Measurements from ENCODE around the gene SEPTIN2.
"Not testable (repeated sequence)": the region's sequence is repeated elsewhere in the genome, so short reads cannot be mapped to it uniquely, and the experiment has no call there.

SEPTIN2 gene

DNA sequence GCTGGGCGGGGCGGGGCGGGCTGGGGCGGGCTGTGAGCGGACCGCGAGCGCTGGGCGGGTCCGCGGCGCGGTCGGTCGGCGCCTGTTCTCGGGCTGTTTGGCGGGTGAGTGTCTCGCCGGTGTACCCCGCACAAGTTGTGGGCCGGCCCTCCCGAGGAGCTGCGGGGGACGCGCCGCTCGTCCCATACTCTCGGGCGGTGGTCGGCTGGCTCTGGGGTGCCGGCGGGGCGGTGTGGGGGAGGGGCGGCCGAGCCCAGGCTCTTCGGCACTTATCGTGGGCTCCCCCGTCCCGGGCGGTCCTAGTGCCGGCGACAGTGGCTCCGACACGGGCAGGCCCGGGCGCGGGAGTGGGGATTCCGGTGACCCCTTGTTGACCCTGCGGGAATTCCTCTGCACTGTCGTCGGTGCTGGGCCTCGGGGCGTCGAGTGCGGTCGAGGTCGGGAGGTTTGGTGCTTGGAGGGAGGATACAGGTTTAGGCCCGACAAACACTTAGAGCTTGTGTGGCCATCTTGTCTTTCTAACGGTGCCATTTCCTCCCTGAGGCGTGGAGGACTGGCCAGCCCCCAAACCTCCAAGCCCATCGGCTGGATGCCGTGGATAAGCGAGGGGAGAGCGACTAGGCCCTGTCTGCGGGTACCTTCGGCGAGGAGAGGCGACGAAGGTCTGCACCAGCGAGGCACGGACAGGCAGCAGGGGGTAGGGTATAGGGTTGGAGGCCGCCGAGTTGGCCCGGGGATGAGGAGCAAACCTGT, at the start of gene SEPTIN2:
Gene SEPTIN2 (plus strand): TSS at position 47 of the 753 bp plus-strand sequence. CDS start 8,308 bp downstream, outside the sequence.
- peak; percentile 52 for DNase-seq (ENCODE audit: low read depth)

DNA sequence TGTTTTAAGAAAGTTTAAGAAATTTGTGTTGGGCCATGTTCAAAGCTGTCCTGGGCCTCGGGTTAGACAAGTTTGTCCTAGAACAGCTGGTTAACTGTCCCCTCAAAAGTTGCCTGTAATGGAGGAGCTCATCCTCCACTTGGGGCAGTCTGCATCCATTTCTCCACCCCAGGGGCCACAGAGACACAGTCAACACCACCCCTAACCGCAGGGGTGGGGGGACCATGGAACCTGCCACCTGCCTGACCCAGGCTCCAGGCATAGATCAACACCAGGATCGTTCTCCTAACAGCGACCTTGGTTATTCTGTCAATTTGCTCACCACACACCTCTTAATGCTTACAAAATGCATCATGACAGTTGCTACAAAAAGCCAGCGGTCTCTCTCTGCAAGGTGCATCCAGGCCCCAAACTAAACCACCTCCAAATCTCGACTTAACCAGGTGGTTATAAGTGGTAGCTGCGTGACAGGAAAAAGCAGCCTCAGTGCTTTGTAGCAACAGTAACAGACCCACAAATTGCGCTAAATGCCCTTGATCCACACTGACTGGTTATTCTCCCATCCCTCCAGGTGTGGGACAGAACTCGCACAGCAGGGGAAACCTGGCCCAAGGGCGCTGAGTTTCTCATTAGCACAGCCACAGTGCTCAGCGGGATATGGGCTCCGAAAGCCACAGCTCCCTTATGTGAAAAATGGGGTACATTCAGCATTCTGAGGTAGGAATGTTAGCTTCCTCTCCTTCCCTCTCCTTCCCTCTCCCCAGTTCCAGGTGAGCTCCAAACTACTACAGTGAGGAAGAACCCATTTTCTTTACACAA, 48.3 kb upstream of the SEPTIN2 start:
- DNase-seq (ENCODE audit: low read depth) = no peak

DNA sequence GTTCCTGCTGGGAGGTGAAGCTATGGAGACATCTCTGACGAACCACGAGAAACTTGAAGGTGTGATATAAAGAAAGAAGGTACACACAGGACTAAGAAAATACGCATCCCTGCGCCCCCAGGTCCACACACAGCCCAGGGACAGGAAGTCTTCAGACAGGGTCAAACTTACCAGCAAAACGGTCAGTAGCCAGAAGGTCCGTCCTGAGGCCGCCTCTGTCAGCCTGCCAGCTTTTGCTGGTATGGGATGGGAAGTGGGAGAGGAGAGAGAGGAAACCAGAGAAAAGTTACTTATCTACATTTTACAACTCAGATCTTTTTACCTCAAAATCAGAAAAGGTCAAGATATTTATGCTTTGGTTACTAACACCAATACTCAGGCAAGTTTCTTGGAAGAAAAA, 47.4 kb upstream of the SEPTIN2 start:
- DNase-seq (ENCODE audit: low read depth) = no peak

DNA sequence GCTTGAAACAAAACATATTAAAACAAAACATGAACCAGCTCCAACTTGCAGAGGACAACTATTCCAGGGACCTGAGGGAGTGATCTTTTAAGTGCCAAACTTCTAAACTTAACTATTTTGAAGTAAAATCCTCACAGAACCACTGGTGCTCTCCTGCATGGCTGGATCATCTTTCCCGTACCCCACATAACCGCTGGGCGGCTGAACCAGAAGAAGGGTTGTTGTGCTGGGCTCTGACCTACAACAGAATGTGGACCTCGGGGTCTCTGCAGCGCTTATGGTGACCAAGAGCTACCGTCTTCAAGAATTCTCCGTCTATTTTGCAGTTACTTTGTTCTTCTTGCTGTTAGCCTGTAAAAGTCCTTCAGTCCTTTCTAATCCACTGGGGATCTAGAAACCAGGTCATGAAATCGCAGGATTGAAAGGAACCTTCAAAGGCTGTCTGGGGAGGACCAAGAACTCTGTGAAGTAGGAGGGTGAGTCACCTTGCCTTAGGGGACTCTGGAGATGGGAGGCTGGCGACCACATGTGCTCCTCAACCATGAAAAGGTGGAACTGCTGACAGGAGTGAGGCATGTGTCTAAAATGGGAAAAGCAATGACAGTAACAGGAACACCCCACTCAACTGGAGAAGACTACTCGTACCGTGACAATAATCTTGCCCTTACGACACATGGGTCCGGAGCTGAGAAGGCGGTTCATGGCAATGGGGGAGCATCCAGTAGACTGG, 46.8 kb upstream of the SEPTIN2 start:
- DNase-seq (ENCODE audit: low read depth) = no peak

DNA sequence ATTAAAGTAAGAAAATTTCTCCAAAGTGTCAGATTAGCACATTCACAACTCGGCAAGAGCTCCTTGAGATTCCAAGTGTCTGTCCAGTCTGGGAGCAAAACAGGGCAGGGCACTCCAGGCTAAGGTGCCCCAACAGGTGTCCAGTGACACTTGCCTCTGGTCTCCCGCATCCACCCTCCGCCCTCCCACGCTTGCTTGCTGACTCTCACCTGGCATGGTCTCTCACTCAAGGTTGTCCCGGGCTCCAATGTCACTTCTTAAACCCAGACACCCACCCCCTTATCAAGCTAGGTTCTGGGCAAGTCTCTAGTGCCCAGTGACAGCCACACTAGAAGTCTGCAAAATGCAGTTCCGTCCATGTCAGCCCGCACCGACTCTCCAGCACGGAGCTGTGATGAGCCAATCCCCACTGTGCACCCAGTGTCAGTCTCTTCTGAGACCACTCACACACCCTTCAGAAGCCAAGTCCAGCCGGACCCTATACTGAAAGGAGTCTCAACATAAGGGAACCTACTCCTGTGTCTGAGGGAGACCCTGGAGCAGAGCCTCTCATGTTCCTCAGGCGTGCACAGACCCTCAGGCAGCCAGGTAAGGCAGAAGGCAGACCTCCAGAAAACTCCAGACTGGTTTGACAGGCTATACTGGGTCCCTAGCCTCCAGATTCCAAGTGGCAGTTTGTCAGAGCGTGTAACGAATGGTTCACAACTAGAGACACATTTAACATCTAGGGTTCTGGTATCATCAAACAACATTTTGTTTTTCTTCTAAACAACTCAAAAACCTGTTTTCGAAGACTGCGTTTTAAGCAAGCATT, 45.8 kb upstream of the SEPTIN2 start:
- DNase-seq (ENCODE audit: low read depth) = no peak

DNA sequence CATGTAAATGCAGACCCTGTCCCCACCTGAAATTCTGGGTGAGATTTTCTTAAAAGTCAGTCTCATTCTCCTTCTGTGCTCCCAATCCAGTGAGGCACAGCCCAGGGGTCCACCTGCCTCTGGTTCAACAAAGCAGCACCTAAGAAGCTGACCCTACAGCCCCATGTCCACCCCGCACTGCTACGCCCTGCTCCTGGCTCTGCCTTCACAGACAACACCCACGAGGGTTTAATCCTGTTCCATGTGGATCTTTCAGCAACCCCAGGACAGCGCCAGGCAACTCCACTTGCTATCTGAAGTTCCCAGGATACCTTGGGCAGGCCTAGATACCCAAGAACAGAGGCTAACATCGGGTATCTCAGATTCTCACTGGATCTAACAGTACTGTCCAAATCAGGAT, 45.2 kb upstream of the SEPTIN2 start:
- no peak for DNase-seq (ENCODE audit: low read depth)

DNA sequence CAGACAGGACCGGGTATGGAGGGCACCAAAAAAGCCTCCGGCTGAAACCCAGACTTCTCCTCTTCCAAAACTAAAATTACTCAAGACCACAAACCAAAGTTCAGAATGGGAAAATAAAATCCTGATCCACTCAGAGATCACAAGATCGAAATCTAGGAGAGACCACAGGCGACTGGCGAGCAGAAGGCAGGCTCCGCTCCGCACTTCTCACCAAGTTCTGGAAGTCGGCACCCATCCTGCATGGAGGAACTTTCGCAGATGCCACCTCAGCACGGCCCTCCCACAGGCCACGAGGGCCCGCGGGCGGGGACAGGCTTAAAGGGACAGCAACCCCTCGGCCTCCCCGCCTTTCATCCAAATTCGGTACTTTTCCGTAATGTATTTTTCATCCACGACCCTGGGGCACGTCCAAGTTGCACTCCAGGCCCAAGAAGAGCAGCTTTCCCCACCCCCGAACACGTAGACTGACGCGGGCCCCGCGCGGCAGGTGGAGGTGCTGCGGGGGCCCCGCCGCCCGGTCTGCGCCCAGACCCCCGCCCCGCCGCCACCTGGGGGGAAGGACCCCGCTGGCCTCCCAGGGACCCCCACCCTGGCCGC, 43.9 kb upstream of the SEPTIN2 start:
- DNase-seq (ENCODE audit: low read depth) = peak; percentile 33

DNA sequence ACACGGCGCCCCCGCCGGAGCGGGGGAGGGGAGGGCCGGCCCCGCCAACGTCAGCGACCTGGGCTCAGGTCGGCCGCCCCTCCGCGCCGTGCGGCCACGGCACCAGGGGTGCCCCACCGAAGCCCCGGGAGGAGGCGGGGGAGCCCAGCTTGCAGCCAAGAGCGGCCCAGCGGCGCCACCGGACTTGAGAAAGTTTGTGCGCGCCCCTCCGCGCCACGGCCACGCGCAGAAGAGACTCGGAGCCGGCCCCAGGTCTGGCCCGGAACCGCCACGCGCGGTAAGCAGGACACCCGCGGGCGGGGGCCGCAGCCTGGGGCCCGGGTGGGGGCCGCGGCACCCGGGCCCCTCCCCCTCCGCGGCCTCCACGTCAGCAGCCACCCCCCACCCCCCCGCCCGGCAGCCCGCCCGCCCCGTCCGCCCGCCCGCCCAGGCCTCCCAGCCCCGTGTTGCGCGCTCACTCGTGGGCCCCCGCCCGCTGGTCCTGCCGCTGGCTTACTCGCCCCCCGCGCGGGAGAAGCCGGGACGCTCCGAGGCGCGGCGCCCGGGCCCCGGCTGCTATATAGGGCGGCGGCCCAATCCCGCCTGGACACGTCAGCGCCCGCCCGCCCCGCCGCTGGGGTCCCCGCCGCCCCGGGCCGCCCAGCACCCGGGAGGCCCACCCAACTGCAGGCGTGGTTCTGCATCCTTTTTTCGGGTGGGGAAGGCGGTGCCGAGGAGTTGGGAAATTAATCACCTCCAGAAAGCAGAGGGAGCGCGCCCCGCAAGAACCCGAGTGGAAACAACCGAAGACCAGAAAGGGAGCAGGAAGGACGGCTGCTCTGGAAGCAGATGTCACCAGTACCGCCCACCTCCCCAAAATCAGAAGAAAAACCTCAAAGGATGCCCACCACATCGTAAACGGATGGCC, 43.2 kb upstream of the SEPTIN2 start:
- DNase-seq (ENCODE audit: low read depth) = no peak

DNA sequence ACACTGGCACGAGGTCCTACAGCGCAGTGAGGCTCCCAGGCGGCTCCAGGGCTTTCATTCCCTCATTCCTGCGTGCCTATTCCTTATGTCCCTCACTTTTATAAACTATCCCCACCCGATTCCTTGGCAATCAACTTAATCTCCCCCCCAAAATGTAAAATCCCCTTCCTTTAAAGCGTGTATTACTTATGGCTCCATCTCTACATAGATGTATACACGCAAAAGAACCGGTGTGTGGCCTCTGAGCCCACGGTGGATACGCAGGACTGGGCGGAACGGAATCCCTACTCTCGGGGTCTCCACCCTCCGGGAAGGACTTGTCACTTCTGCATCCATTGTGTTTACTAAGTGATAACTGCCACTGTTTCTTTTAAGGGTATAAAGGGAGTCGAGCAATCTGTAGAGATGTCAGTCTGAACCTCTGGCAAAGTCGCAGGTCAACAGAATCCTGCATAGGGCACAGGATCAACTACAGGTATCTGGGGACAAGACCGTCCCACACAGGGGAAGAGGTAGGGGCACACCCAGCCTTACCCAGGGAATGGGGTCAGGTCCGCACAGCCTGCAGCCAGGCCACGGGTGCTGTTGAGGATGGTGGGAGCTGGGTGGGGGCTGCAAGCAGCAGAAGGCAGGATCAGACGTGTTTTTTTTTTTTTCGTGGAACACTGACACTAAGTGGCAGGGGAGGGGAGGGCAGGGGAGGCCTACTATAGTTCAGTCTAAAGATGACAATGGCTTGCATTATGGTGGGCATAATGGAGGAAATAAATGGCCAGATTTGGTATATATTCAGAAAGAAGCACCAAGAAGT, 42.3 kb upstream of the SEPTIN2 start:
- no peak for DNase-seq (ENCODE audit: low read depth)

DNA sequence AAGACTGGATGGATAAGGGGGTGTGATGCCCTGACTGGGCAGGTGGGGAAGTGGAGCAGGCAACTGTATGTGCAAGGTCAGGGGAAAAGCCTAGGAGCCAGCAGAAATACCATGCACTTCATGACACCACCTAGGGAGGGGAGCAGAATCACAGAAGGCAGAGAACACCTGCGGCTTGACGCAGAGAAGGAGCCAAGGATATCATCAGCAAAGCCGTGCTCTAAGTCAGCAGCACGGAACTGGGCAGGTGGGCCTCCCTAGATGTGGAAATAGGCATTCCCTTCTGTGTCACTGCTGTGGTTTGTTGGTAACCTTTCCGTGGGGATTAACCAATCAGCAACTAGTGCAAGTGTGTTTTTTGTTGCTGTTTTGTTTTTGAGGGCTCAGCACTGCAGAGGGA, 41.6 kb upstream of the SEPTIN2 start:
- no peak for DNase-seq (ENCODE audit: low read depth)

DNA sequence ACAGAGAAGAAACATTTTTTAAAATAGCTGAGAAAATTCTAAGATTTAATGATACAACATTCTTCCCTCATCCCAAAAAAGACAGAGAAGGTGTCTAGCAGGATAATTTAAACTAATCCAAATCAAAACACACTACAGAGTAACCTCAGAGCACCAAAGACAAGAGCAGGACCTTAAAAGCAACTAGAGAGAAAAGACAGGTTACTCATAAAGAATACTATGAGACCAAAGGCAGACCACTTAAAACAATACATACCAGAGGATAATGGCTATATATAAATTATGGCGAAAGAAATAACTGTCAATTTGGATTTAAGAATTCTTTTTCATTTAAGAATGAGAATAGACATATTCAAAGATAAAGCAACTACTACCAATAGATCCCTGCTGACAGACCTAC, 40.2 kb upstream of the SEPTIN2 start:
- DNase-seq (ENCODE audit: low read depth) = no peak

DNA sequence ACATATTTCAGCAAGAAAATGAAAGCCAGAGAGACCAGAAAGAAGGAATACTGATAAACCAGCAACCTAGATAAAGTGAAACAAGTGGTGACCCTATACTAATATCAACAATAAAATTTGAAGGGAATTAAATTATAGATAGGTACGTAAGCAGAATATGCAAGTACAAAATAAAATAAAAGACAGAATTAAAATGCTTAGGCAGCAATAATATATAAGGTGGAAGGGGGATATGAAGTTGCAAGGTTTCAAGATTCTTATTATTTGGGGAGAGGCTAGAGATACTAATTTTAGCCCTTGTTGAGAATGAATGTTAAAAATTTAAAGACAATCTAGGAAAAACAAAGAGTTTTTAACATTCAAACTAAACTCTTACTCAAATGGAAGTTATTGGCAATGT, 39.8 kb upstream of the SEPTIN2 start:
- no peak for DNase-seq (ENCODE audit: low read depth)

DNA sequence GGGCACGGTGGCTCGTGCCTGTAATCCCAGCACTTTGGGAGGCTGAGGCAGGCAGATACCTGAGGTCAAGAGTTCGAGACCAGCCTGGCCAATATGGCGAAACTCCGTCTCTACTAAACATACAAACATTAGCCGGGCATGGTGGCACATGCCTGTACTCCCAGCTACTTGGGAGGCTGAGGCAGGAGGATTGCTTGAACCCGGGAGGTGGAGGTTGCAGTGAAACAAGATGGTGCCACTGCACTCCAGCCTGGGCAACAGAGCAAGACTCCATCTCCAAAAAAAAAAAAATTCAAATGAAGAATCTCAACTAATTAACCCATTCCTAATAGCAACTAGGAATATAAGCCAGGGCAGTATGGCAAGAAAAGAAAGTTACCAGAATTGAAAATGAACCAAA, 37.4 kb upstream of the SEPTIN2 start:
- DNase-seq (ENCODE audit: low read depth) = not testable (repeated sequence)

DNA sequence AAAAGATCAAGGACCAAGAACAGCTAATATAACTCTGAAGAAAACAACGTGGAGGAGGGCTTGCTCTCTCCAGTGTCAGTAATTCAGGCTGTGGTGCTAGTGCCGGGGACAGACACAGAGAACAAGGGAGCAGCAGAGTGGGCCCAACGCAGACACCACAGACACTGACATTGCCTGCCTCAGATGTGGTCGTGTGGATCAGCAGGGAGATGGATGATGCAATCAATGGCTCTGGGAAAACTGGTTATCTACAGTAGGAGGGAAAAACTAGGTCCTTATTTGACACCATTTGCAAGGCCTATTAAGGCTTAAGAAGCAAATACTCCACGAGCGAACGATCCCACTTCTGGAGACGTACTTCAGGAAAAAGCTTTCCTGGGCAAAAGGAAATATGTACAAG, 36.3 kb upstream of the SEPTIN2 start:
- no peak for DNase-seq (ENCODE audit: low read depth)

DNA sequence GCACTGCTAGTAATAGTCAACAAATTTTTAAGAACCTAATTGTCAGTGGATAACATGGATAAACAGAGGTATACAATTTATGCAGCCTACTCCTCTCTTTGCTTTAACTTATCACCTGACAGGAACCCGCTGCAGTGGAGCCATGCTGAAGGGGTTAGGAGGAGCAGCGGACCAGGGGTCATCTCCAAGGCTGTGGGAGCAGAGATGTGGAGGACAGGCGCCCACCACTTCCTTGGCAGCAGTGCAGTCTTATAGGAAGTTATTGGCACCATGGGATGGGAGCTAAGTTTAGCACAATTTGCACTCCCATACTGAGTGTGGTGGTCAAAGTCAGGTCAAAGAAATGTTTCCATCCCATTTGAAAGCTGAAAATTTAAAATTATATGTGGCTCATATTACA, 35.9 kb upstream of the SEPTIN2 start:
- DNase-seq (ENCODE audit: low read depth) = no peak

DNA sequence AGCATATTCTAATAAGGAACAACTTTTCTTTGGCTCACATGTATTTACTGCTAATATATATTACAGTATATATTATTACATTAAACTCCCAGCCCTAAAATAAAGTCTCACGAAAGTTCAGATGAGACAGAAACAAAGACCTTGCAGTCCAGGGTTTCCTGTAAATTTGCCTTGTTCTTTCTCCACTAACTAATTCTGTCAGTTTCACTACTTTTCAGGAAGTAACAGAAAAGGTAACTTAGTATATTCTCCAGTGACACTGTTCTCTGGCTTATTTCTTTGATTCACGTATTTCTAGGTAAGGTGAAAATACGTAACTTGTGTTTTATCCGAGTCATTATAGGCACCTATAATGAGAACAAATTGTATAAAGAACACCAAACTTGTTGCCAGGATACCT, 35.4 kb upstream of the SEPTIN2 start:
- no peak for DNase-seq (ENCODE audit: low read depth)

DNA sequence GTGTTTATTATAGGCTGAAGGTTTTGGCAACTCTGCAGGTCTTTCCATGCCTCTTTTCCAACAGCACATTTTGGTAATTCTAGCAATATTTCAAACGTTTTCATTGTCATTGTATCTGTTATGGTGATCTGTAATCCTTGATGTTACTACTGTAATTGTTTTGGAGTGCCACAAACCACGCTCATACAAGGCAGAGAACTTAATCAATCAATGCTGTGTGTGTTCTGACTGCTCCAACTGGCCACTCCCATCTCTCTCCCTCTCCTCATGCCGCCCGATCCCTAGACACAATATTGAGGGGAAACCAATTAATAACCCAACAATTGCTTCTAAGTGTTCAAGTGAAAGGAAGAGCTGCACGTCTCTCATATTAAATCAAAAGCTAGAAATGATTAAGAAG, 33.2 kb upstream of the SEPTIN2 start:
- DNase-seq (ENCODE audit: low read depth) = no peak

DNA sequence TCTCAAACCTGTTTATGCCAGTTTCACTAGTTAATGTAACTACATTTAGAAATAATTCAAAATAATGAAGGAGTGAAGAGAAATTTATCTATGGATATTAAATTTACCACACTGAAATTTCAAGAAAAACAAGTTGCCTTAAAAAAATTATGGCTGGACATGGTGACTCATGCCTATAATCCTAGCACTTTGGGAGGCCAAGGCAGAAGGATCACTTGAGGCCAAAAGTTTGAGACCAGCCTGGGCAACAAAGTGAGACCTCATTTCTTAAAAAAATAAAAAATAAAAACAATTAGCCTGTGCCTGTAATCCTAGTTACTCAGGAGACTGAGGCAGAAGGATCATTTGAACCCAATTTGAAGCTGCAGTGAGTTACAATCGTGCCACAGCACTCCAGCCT, 30.1 kb upstream of the SEPTIN2 start:
- no peak for DNase-seq (ENCODE audit: low read depth)

DNA sequence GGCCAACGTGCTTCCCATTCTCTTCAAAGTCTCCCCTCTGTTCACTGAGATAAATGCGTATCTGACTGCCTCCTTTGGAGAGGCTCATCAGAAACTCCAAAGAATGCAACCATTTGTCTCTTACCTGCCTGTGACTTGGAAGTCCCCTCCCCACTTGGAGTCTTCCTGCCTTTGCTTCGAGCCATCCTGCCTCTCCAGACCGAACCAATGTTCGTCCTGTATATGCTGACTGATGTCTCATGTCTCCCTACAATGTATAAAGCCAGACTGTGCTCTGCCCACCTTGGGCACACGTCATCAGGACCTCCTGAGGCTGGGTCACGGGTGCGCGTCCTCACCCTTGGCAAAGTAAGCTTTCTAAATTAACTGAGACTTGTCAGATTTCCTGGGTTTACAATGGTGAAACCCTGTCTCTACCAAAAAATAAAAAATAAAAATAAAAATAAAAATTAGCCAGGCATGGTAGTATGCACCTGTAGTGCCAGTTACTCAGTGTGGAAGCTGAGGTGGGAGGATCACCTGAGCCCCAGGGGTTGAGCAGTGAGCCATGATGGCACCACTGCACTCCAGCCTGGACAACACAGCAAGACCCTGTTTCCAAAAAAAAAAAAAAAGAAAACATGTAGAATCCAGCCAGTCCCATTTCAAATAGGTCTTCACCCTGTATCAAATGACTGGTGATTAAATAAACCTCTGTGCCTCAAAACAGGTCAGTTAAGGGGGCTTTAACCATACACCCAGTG, 29.2 kb upstream of the SEPTIN2 start:
- no peak for DNase-seq (ENCODE audit: low read depth)

Data from stimulated activated CD8-positive, alpha-beta memory T cell treated with anti-CD3 and anti-CD28 coated beads, Interleukin-12 subunit alpha, Interleukin-12 subunit beta, amount 100 ng/mL, for 1 hour (primary cell).